ENCODE data around the gene RITA1. TPM values are rescaled to one million over a fixed set of nuclear protein-coding genes. Genes with fewer than 3 reads are reported as not detected.

Gene RITA1
- total and polyA plus RNA-seq, 2 donors from 2014 or later: 14.6 to 31.6 TPM

DNA sequence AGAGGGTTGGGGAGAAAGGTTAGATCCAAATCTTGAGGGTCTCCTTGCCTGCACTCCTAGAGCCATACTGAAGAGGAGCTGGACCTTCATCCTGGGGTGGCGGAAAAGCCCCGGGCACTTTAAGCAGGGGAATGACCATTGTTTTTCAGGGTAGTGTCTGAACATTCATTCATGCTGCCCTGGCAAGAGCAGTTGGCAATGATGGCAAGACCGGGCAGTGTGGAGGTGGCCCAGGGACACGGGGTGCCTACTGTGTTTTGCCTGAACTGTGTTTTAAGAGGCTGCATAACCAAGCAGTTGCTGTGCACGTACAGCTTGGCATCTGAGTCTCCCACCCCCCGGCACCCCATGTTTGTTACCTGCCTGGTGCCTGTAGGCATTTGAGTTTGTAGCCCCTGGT, 50.5 kb downstream of the RITA1 start:
- intact Hi-C loops (cut with DNase I): no loop called here
- peaks cover 2 to 70% (median 50%) of the 10 kb centered on the region in 3 donors for H3K4me1 ChIP-seq (ENCODE audit: control insufficient read depth in 2 of 3, insufficient read depth in 2 of 3, low read depth in 1 of 3, low read length in 3 of 3)
- H3K4me3 ChIP-seq (ENCODE audit: low read length in 3 of 3): no peak overlapping the region
- FAIRE-seq: no peak
- no peak overlapping the region for H3K27ac ChIP-seq (ENCODE audit: low read depth in 2 of 2, low read length in 2 of 2)
- H3K9ac ChIP-seq (ENCODE audit: low read length in 3 of 3): no peak overlapping the region
- TF ChIP-seq, protein P1, sequence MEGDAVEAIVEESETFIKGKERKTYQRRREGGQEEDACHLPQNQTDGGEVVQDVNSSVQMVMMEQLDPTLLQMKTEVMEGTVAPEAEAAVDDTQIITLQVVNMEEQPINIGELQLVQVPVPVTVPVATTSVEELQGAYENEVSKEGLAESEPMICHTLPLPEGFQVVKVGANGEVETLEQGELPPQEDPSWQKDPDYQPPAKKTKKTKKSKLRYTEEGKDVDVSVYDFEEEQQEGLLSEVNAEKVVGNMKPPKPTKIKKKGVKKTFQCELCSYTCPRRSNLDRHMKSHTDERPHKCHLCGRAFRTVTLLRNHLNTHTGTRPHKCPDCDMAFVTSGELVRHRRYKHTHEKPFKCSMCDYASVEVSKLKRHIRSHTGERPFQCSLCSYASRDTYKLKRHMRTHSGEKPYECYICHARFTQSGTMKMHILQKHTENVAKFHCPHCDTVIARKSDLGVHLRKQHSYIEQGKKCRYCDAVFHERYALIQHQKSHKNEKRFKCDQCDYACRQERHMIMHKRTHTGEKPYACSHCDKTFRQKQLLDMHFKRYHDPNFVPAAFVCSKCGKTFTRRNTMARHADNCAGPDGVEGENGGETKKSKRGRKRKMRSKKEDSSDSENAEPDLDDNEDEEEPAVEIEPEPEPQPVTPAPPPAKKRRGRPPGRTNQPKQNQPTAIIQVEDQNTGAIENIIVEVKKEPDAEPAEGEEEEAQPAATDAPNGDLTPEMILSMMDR (IDR thresholded peaks at IDR 0.05; ENCODE audit: borderline replicate concordance, extremely low read depth, insufficient read depth): no peak
- no peaks in the 10 kb centered on the region for H3K27me3 ChIP-seq (ENCODE audit: control insufficient read depth, insufficient read depth, low read length)
- H3K36me3 ChIP-seq (ENCODE audit: control insufficient read depth in 2 of 3, insufficient read depth in 3 of 3, low read length in 3 of 3): peaks cover 0 to 46% (median 22%) of the 10 kb centered on the region in 3 donors
- peak in 2 of 5 donors; percentile 27 to 52 for DNase-seq
- no peaks in the 10 kb centered on the region for H3K9me3 ChIP-seq (ENCODE audit: control insufficient read depth in 2 of 3, insufficient read depth in 1 of 3, low read length in 3 of 3)

DNA sequence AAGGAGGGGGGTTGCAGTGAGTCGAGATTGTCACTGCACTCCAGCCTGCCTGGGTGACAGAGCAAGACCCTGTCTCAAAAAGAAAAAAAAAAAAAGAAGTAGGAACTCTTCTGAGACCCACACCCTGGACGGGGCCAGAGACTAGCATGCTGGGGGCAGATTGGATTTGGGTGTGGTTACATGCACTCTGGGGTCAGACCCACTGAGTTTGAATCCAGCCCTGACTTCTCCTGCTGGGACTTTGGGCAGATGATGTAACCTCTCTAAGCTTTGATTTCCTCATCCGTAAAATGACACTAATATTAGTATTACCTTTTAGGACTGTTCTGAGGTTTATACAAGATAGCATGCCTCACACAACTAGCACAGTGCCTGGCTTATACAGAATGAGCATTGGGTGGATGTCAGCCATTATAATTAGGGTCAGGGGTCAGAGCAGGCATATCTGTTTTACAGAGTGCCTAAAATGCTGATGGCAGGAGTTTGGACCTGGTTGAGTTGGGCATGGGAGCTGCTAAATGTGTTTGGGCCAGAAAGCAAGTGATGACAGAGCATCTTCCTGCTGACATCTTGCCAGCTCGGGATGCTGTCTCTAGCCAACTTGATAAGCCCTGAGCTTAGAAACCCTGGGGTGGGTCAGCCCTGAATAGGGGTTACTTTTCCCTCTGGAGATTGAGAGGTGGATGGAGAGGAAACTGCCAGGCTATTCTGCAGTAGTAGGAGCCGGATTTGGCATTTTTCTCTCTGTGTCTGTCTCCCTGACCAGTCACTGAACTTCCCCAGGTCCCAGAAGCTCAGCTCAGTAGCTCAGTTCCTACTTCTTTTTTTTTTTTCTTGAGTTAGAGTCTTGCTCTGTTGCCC, 51.2 kb downstream of the RITA1 start:
- no peak overlapping the region for H3K4me3 ChIP-seq (ENCODE audit: low read length in 3 of 3)
- peaks cover 2 to 75% (median 49%) of the 10 kb centered on the region in 3 donors for H3K4me1 ChIP-seq (ENCODE audit: control insufficient read depth in 2 of 3, insufficient read depth in 2 of 3, low read depth in 1 of 3, low read length in 3 of 3)
- FAIRE-seq (no peak), DNase-seq (peak in 2 of 5 donors; percentile 27 to 59)
- TF ChIP-seq, protein P1 (IDR thresholded peaks at IDR 0.05; ENCODE audit: borderline replicate concordance, extremely low read depth, insufficient read depth): no peak
- no peaks in the 10 kb centered on the region for H3K9me3 ChIP-seq (ENCODE audit: control insufficient read depth in 2 of 3, insufficient read depth in 1 of 3, low read length in 3 of 3)
- intact Hi-C loops (cut with DNase I): no loop called here
- H3K36me3 ChIP-seq (ENCODE audit: control insufficient read depth in 2 of 3, insufficient read depth in 3 of 3, low read length in 3 of 3): peaks cover 0 to 38% (median 18%) of the 10 kb centered on the region in 3 donors
- H3K9ac ChIP-seq (ENCODE audit: low read length in 3 of 3): no peak overlapping the region
- no peaks in the 10 kb centered on the region for H3K27me3 ChIP-seq (ENCODE audit: control insufficient read depth, insufficient read depth, low read length)
- H3K27ac ChIP-seq (ENCODE audit: low read depth in 2 of 2, low read length in 2 of 2): no peak overlapping the region

DNA sequence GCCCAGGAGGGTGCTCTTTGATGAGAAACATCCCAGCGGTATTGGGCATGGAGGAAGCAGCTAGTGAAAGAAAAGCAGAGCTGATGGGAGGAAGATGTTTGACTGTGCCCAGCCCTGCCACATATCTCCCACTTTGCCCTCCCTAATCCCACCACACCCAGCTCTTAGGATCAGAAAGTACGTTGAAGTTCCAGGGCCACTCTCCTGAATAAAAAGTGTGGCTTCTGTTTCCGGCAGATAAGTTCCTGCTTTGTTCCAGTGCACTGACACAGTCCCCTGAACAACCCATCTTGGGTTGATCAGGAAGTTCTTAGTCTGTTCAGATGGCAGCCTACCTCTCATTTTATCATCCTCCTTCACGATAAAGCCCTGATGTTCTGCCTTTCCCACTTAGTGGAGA, 52.2 kb downstream of the RITA1 start:
- Histone ChIP-seq H3K4me1 (ENCODE audit: control insufficient read depth in 2 of 3, insufficient read depth in 2 of 3, low read depth in 1 of 3, low read length in 3 of 3) (peaks cover 6 to 75% (median 54%) of the 10 kb centered on the region in 3 donors), H3K27me3 (ENCODE audit: control insufficient read depth, insufficient read depth, low read length) (no peaks in the 10 kb centered on the region), H3K4me3 (ENCODE audit: low read length in 3 of 3) (no peak overlapping the region), H3K9me3 (ENCODE audit: control insufficient read depth in 2 of 3, insufficient read depth in 1 of 3, low read length in 3 of 3) (no peaks in the 10 kb centered on the region), H3K9ac (ENCODE audit: low read length in 3 of 3) (no peak overlapping the region), H3K36me3 (ENCODE audit: control insufficient read depth in 2 of 3, insufficient read depth in 3 of 3, low read length in 3 of 3) (peaks cover 0 to 28% (median 9%) of the 10 kb centered on the region in 3 donors), H3K27ac (ENCODE audit: low read depth in 2 of 2, low read length in 2 of 2) (peak overlapping the region in 1 of 2 donors; percentile 47)
- peak in 1 of 5 donors; percentile 24 for DNase-seq
- FAIRE-seq: no peak
- TF ChIP-seq, protein P1 (IDR thresholded peaks at IDR 0.05; ENCODE audit: borderline replicate concordance, extremely low read depth, insufficient read depth): no peak
- intact Hi-C loops (cut with DNase I): no loop called here

All from kidney (tissue), 14 donors.